Upper lobe of left lung (tissue), 4 donors: ENCODE results near the gene POLR2M.

Experiments
- CTCF ChIP-seq, 6 experiments: fragments of 450-650 bp in 4 of 6; fragments of 200-600 bp in 2 of 6; sonication (generic) in 2 of 6; IDR thresholded peaks; one replicate each; pipeline ENCODE4 v1.5.1; 2016 to 2019; ENCODE audit warnings: antibody characterized with exemption in 6 of 6
- POLR2AphosphoS5 ChIP-seq, 2 donors: sonication (generic); formaldehyde crosslinking; IDR thresholded peaks; one replicate each; pipeline ENCODE4 v1.5.1; 2017; ENCODE audit warnings: antibody characterized with exemption in 2 of 2

GRCh38 chr15:57727031-57727430 lies 20.5 kb downstream of the POLR2M start:
- TF ChIP-seq POLR2AphosphoS5 (IDR thresholded peaks at IDR 0.05) (no peak), CTCF (IDR thresholded peaks at IDR 0.05) (no peak)
